ENCODE measurements around the gene DLL1. TPM values are rescaled to one million over a fixed set of nuclear protein-coding genes. Genes with fewer than 3 reads are reported as not detected.

Gene DLL1
- total RNA-seq, 2 donors from 2014 or later = 6.0 to 13.2 TPM

DNA sequence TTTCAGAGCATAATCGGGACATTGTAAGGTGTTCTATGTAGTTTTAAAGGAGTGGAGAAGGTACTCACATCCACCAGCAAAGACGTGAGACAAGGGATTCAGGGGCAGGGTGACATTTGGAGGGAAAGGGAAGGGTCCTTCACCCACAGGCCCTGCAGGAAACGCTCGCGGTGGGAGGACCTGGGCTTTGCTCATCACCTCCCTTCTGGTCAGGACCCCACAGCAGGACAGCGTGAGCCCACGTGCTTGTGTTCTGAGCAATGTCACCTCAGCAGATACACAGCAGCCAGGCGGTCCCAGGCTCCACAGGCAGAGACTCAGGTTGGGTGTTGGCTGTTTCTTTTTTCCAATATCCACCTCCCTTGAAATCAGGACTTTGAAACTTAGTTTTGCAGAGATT lies 27.5 kb downstream of the DLL1 start:
- intact Hi-C loops (cut with DNase I) = no loop called here
- TF ChIP-seq POLR2A (IDR thresholded peaks at IDR 0.05) = no peak
- no peak for TF ChIP-seq CTCF (IDR thresholded peaks at IDR 0.05)
- no peak overlapping the region for H3K27ac ChIP-seq
- DNase-seq (no peak), ATAC-seq (no peak)
- no peak overlapping the region for H3K4me3 ChIP-seq
- 87 to 91% methylated on average over 8 of the region's 8 CpGs for WGBS, 2 donors
- H3K9me3 ChIP-seq = no peaks in the 10 kb centered on the region
- H3K27me3 ChIP-seq = no peaks in the 10 kb centered on the region
- no peaks in the 10 kb centered on the region for H3K36me3 ChIP-seq (replicated peaks in 1 of 2; ENCODE audit: insufficient read depth in 1 of 2, low read depth in 2 of 2)
- peaks cover 41% of the 10 kb centered on the region for H3K4me1 ChIP-seq

- Histone ChIP-seq H3K9me3 (no peaks in the 10 kb centered on the region), H3K4me1 (peaks cover 33% of the 10 kb centered on the region), H3K27ac (no peak overlapping the region), H3K27me3 (no peaks in the 10 kb centered on the region), H3K36me3 (replicated peaks in 1 of 2; ENCODE audit: insufficient read depth in 1 of 2, low read depth in 2 of 2) (no peaks in the 10 kb centered on the region), H3K4me3 (no peak overlapping the region)
- DNase-seq = no peak
- no peak for ATAC-seq
- intact Hi-C loops (cut with DNase I) = no loop called here
- WGBS, 2 donors = 72 to 88% methylated on average over 11 to 22 of the region's 22 CpGs
- TF ChIP-seq CTCF (IDR thresholded peaks at IDR 0.05) (no peak), POLR2A (IDR thresholded peaks at IDR 0.05) (no peak)
These were observed 28.3 kb downstream of the DLL1 start for GRCh38 chr6:170262489-170263088.

- intact Hi-C loops (cut with DNase I) = no loop called here
- 87 to 94% methylated on average over 27 to 30 of the region's 32 CpGs for WGBS, 2 donors
- no peaks in the 10 kb centered on the region for H3K36me3 ChIP-seq (replicated peaks in 1 of 2; ENCODE audit: insufficient read depth in 1 of 2, low read depth in 2 of 2)
- peaks cover 31% of the 10 kb centered on the region for H3K4me1 ChIP-seq
- H3K27ac ChIP-seq = peak overlapping the region in 1 of 4 donors; percentile 31
- H3K27me3 ChIP-seq = no peaks in the 10 kb centered on the region
- H3K4me3 ChIP-seq = no peak overlapping the region
- DNase-seq (no peak), ATAC-seq (no peak)
- TF ChIP-seq POLR2A (IDR thresholded peaks at IDR 0.05) (no peak), CTCF (IDR thresholded peaks at IDR 0.05) (no peak)
- H3K9me3 ChIP-seq = no peaks in the 10 kb centered on the region
These were observed 29.0 kb downstream of the DLL1 start for GRCh38 chr6:170261643-170262488.

DNA sequence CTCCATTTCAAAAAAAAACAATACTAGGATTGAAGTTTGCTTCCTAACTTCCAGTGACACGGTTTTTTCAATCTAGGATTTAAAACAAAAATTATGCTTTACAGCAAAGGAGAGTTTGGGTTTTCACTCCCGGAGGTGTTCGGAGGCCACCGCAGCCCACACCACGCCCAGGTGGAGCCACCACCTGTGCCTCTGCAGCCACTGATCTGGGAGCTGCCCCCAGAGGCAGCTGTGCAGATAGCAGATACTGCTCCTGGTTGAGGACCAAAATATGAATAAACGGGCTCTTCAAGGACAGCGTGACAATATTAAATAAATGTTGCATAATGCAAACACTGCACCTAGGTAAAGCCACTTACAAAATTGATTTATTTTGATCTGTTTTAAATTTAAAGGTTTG lies 30.2 kb downstream of the DLL1 start:
- 21 to 28% methylated on average over 7 of the region's 7 CpGs for WGBS, 2 donors
- Histone ChIP-seq H3K9me3 (no peaks in the 10 kb centered on the region), H3K4me1 (peaks cover 24% of the 10 kb centered on the region), H3K27ac (peak overlapping the region in 1 of 4 donors; percentile 31), H3K27me3 (no peaks in the 10 kb centered on the region), H3K36me3 (replicated peaks in 1 of 2; ENCODE audit: insufficient read depth in 1 of 2, low read depth in 2 of 2) (no peaks in the 10 kb centered on the region), H3K4me3 (no peak overlapping the region)
- intact Hi-C loops (cut with DNase I) = no loop called here
- ATAC-seq (peak; percentile 66), DNase-seq (peak; percentile 53 to 77 (median 70))
- TF ChIP-seq POLR2A (IDR thresholded peaks at IDR 0.05) (no peak), CTCF (IDR thresholded peaks at IDR 0.05) (peak in 5 of 7 experiments; percentile 22 to 52 (median 44))

Data from body of pancreas (tissue), 4 donors.